Measurements from ENCODE around the gene TEX2. TPM values are rescaled to one million over a fixed set of nuclear protein-coding genes. Genes with fewer than 3 reads are reported as not detected.

TEX2 gene
- total and polyA plus RNA-seq, 5 donors from 2014 or later = 6.0 to 9.3 (median 6.1) TPM

GRCh38 chr17:64262198-64262999 lies 661 bp downstream of the TEX2 start:
- H3K27me3 ChIP-seq (ENCODE audit: control insufficient read depth, insufficient read depth, low read length) = no peaks in the 10 kb centered on the region
- Mint-ChIP-seq H3K36me3 (no peaks in the 10 kb centered on the region), H3K4me3 (peak overlapping the region; percentile 93 to 99 (median 96)), H3K27ac (peak overlapping the region; percentile 89 to 95 (median 94)), H3K4me1 (peaks cover 20 to 44% (median 27%) of the 10 kb centered on the region in 4 donors), H3K27me3 (peaks cover 43% of the 10 kb centered on the region), H3K9me3 (no peaks in the 10 kb centered on the region)
- DNase-seq (peak; percentile 49 to 73 (median 67)), ATAC-seq (ENCODE audit: low read depth in 2 of 2) (peak; percentile 23 to 40)
- no peaks in the 10 kb centered on the region for H3K9me3 ChIP-seq (ENCODE audit: control insufficient read depth in 2 of 2, low read length in 2 of 2)
- H3K4me3 ChIP-seq (ENCODE audit: low read depth, low read length) = peak overlapping the region; percentile 80
- peak overlapping the region; percentile 79 for H3K27ac ChIP-seq (ENCODE audit: insufficient read depth, low read length, poor library complexity, severe bottlenecking)
- peaks cover 21% of the 10 kb centered on the region for H3K4me1 ChIP-seq (ENCODE audit: control insufficient read depth, insufficient read depth, low read length, poor library complexity, severe bottlenecking)
- no peaks in the 10 kb centered on the region for H3K36me3 ChIP-seq (ENCODE audit: control insufficient read depth, insufficient read depth, low read length)

DNA sequence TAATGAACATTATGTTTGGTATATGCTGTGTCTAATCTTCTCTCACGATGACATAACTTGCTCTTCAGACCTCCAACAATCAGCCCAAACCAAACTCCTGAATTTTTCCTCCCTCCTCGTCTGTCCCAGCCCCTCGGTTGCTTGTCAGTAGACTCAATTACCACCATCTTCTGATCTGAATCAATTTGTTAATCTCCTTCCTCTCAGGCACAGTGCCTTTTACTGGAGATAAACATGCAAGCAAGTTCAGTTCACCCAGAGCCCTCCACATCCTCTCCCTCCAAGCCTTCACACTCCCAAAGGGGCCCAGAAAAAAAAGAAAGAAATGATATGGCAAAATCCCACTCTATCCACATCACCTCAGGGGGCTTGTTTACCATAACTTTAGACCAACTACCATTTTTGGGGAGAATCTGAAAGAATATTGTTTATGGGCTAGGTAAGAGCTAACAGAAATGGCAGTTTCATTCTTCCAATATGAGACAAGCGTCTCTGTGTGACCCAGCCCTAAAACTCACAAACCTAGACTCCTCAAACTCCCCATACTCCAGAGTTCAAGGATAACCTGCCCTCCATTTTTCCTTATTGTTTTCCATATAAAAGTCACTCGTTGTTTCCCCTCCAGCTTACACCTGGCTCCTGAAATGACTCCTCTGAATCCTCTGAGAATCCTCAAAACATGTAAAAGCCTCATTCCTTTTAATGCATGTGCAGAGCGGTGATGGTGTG lies 1.5 kb downstream of the TEX2 start:
- Histone ChIP-seq H3K4me1 (ENCODE audit: control insufficient read depth, insufficient read depth, low read length, poor library complexity, severe bottlenecking) (peaks cover 21% of the 10 kb centered on the region), H3K4me3 (ENCODE audit: low read depth, low read length) (peak overlapping the region; percentile 80), H3K36me3 (ENCODE audit: control insufficient read depth, insufficient read depth, low read length) (no peaks in the 10 kb centered on the region), H3K9me3 (ENCODE audit: control insufficient read depth in 2 of 2, low read length in 2 of 2) (no peaks in the 10 kb centered on the region), H3K27me3 (ENCODE audit: control insufficient read depth, insufficient read depth, low read length) (no peaks in the 10 kb centered on the region), H3K27ac (ENCODE audit: insufficient read depth, low read length, poor library complexity, severe bottlenecking) (peak overlapping the region; percentile 79)
- no peaks in the 10 kb centered on the region for H3K36me3 Mint-ChIP-seq
- peaks cover 35% of the 10 kb centered on the region for H3K27me3 Mint-ChIP-seq
- no peaks in the 10 kb centered on the region for H3K9me3 Mint-ChIP-seq
- ATAC-seq (ENCODE audit: low read depth in 2 of 2) = no peak
- H3K27ac Mint-ChIP-seq = peak overlapping the region; percentile 89 to 95 (median 94)
- H3K4me3 Mint-ChIP-seq = peak overlapping the region; percentile 93 to 99 (median 96)
- DNase-seq = peak in 1 of 3 donors; percentile 24
- H3K4me1 Mint-ChIP-seq = peaks cover 17 to 46% (median 28%) of the 10 kb centered on the region in 4 donors

DNA sequence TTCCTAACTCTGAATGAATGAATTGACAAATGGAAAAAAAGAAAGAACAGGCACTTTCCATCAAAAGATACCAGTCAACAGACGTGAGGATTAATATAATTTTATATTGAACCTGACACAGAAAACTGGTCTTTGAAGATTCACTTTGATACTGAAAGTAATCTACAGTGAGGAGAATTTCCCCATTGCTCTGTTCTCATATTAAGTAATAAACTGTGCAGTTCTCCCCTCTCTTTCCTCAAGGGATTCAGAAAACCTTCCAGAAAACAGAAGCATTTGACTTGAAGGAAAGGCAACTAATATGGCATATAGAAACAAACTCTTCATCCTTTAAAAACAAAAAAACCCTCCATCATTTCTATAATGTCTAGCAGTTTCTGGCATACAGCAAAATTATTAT lies 2.2 kb downstream of the TEX2 start:
- Mint-ChIP-seq H3K27me3 (peaks cover 28% of the 10 kb centered on the region), H3K9me3 (no peaks in the 10 kb centered on the region), H3K4me3 (peak overlapping the region in 2 of 4 donors; percentile 11 to 96), H3K36me3 (no peaks in the 10 kb centered on the region), H3K27ac (peak overlapping the region in 1 of 3 donors; percentile 89), H3K4me1 (peaks cover 17 to 52% (median 30%) of the 10 kb centered on the region in 4 donors)
- no peaks in the 10 kb centered on the region for H3K36me3 ChIP-seq (ENCODE audit: control insufficient read depth, insufficient read depth, low read length)
- ATAC-seq (ENCODE audit: low read depth in 2 of 2) (no peak), DNase-seq (no peak)
- H3K4me3 ChIP-seq (ENCODE audit: low read depth, low read length) = no peak overlapping the region
- no peaks in the 10 kb centered on the region for H3K9me3 ChIP-seq (ENCODE audit: control insufficient read depth in 2 of 2, low read length in 2 of 2)
- peak overlapping the region; percentile 79 for H3K27ac ChIP-seq (ENCODE audit: insufficient read depth, low read length, poor library complexity, severe bottlenecking)
- peaks cover 21% of the 10 kb centered on the region for H3K4me1 ChIP-seq (ENCODE audit: control insufficient read depth, insufficient read depth, low read length, poor library complexity, severe bottlenecking)
- no peaks in the 10 kb centered on the region for H3K27me3 ChIP-seq (ENCODE audit: control insufficient read depth, insufficient read depth, low read length)

- no peaks in the 10 kb centered on the region for H3K36me3 Mint-ChIP-seq
- DNase-seq = no peak
- no peak overlapping the region for H3K27ac ChIP-seq (ENCODE audit: insufficient read depth, low read length, poor library complexity, severe bottlenecking)
- no peak overlapping the region for H3K4me3 ChIP-seq (ENCODE audit: low read depth, low read length)
- H3K4me1 ChIP-seq (ENCODE audit: control insufficient read depth, insufficient read depth, low read length, poor library complexity, severe bottlenecking) = peaks cover 21% of the 10 kb centered on the region
- H3K4me3 Mint-ChIP-seq = peak overlapping the region in 3 of 4 donors; percentile 23 to 56 (median 52)
- no peaks in the 10 kb centered on the region for H3K36me3 ChIP-seq (ENCODE audit: control insufficient read depth, insufficient read depth, low read length)
- ATAC-seq (ENCODE audit: low read depth in 2 of 2) = no peak
- peaks cover 17 to 55% (median 31%) of the 10 kb centered on the region in 4 donors for H3K4me1 Mint-ChIP-seq
- H3K9me3 Mint-ChIP-seq = no peaks in the 10 kb centered on the region
- peak overlapping the region in 1 of 3 donors; percentile 9 for H3K27ac Mint-ChIP-seq
- no peaks in the 10 kb centered on the region for H3K9me3 ChIP-seq (ENCODE audit: control insufficient read depth in 2 of 2, low read length in 2 of 2)
- H3K27me3 ChIP-seq (ENCODE audit: control insufficient read depth, insufficient read depth, low read length) = no peaks in the 10 kb centered on the region
- peaks cover 19% of the 10 kb centered on the region for H3K27me3 Mint-ChIP-seq
Observed at GRCh38 chr17:64259922-64260321, 3.1 kb downstream of the TEX2 start.

- peaks cover 15% of the 10 kb centered on the region for H3K27me3 Mint-ChIP-seq
- H3K4me1 Mint-ChIP-seq = peaks cover 17 to 55% (median 31%) of the 10 kb centered on the region in 4 donors
- Histone ChIP-seq H3K9me3 (ENCODE audit: control insufficient read depth in 2 of 2, low read length in 2 of 2) (no peaks in the 10 kb centered on the region), H3K27ac (ENCODE audit: insufficient read depth, low read length, poor library complexity, severe bottlenecking) (no peak overlapping the region), H3K36me3 (ENCODE audit: control insufficient read depth, insufficient read depth, low read length) (no peaks in the 10 kb centered on the region), H3K4me1 (ENCODE audit: control insufficient read depth, insufficient read depth, low read length, poor library complexity, severe bottlenecking) (peaks cover 21% of the 10 kb centered on the region), H3K27me3 (ENCODE audit: control insufficient read depth, insufficient read depth, low read length) (no peaks in the 10 kb centered on the region), H3K4me3 (ENCODE audit: low read depth, low read length) (no peak overlapping the region)
- no peaks in the 10 kb centered on the region for H3K36me3 Mint-ChIP-seq
- H3K27ac Mint-ChIP-seq = peak overlapping the region in 1 of 3 donors; percentile 9
- H3K9me3 Mint-ChIP-seq = no peaks in the 10 kb centered on the region
- ATAC-seq (ENCODE audit: low read depth in 2 of 2) (no peak), DNase-seq (no peak)
- H3K4me3 Mint-ChIP-seq = peak overlapping the region in 2 of 4 donors; percentile 23 to 52
Observed at GRCh38 chr17:64259426-64259825, 3.6 kb downstream of the TEX2 start.

DNA sequence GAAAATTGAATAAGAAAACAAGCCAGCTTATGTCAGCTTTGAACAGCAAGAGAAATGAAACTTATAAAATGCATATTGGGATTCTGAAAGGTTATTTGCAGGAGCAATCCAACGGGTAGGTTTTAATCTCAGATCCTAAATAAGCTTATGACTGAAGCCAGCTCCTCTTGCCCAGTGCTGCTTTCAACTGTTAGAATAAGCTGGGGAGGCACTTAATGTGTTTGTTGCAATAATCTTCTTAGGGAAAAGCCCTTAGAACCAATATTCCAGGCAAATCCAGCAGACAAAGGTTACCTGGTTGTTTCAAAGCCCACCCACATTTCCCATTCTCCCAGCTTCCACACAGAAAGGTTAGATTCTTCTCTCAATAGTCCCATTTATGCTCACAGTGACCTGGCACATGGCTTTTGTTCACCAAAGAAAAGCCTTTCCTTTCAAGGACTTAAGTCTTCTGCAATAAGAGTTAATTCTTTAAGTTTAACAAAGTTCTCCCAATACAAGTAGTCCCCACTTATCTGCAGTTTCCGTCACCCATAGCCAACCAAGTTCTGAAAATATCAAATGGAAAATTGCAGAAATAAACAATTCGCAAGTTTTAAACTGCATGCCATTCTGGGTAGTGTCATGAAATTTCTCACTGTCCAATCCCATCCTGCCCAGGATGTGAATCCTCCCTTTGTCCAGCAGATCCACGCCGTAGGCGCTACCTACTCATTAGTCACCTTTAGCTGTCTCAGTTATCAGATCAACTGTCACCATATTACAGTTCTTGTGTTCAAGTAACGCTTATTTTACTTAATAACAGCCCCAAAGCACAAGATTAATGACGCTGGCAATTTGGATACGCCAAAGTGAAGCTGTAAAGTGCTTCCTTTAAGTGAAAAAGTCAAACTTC lies 5.9 kb downstream of the TEX2 start:
- no peaks in the 10 kb centered on the region for H3K9me3 Mint-ChIP-seq
- H3K4me1 Mint-ChIP-seq = peaks cover 19 to 44% (median 29%) of the 10 kb centered on the region in 4 donors
- no peaks in the 10 kb centered on the region for H3K9me3 ChIP-seq (ENCODE audit: control insufficient read depth in 2 of 2, low read length in 2 of 2)
- H3K4me3 ChIP-seq (ENCODE audit: low read depth, low read length) = no peak overlapping the region
- no peak for DNase-seq
- no peaks in the 10 kb centered on the region for H3K36me3 Mint-ChIP-seq
- H3K4me1 ChIP-seq (ENCODE audit: control insufficient read depth, insufficient read depth, low read length, poor library complexity, severe bottlenecking) = peaks cover 11% of the 10 kb centered on the region
- H3K4me3 Mint-ChIP-seq = no peak overlapping the region
- no peak for ATAC-seq (ENCODE audit: low read depth in 2 of 2)
- no peaks in the 10 kb centered on the region for H3K27me3 ChIP-seq (ENCODE audit: control insufficient read depth, insufficient read depth, low read length)
- no peak overlapping the region for H3K27ac Mint-ChIP-seq
- no peak overlapping the region for H3K27ac ChIP-seq (ENCODE audit: insufficient read depth, low read length, poor library complexity, severe bottlenecking)
- H3K36me3 ChIP-seq (ENCODE audit: control insufficient read depth, insufficient read depth, low read length) = no peaks in the 10 kb centered on the region
- H3K27me3 Mint-ChIP-seq = no peaks in the 10 kb centered on the region

GRCh38 chr17:64255764-64256163 lies 7.3 kb downstream of the TEX2 start:
- no peak overlapping the region for H3K4me3 ChIP-seq (ENCODE audit: low read depth, low read length)
- ATAC-seq (ENCODE audit: low read depth in 2 of 2) (no peak), DNase-seq (no peak)
- H3K27ac ChIP-seq (ENCODE audit: insufficient read depth, low read length, poor library complexity, severe bottlenecking) = no peak overlapping the region
- H3K4me1 ChIP-seq (ENCODE audit: control insufficient read depth, insufficient read depth, low read length, poor library complexity, severe bottlenecking) = no peaks in the 10 kb centered on the region
- H3K27me3 Mint-ChIP-seq = no peaks in the 10 kb centered on the region
- no peaks in the 10 kb centered on the region for H3K27me3 ChIP-seq (ENCODE audit: control insufficient read depth, insufficient read depth, low read length)
- H3K9me3 Mint-ChIP-seq = no peaks in the 10 kb centered on the region
- no peaks in the 10 kb centered on the region for H3K9me3 ChIP-seq (ENCODE audit: control insufficient read depth in 2 of 2, low read length in 2 of 2)
- H3K4me1 Mint-ChIP-seq = peaks cover 6 to 33% (median 20%) of the 10 kb centered on the region in 4 donors
- H3K36me3 ChIP-seq (ENCODE audit: control insufficient read depth, insufficient read depth, low read length) = no peaks in the 10 kb centered on the region
- H3K36me3 Mint-ChIP-seq = no peaks in the 10 kb centered on the region
- no peak overlapping the region for H3K4me3 Mint-ChIP-seq
- H3K27ac Mint-ChIP-seq = no peak overlapping the region

Measured in CD4-positive, CD25-positive, alpha-beta regulatory T cell (primary cell).